H54 (cell line): ENCODE results near the gene UBA1.

ENCODE experiments used
- DNase-seq: peaks from one replicate; pipeline ENCODE4 v3.0.0; 2011; ENCODE audit warnings: low spot score, mixed read lengths; ENCODE audit not compliant: insufficient read length
- FAIRE-seq: peaks from 3 replicates; lab custom pipeline; 2011; peaks lifted over from hg19 to GRCh38; lab: Jason Lieb, UNC
- POLR2A ChIP-seq: IDR thresholded peaks from 2 replicates; pipeline ENCODE4 v1.6.1; 2011; ENCODE audit warnings: low read depth, mild to moderate bottlenecking, low read length

Gene UBA1

DNA sequence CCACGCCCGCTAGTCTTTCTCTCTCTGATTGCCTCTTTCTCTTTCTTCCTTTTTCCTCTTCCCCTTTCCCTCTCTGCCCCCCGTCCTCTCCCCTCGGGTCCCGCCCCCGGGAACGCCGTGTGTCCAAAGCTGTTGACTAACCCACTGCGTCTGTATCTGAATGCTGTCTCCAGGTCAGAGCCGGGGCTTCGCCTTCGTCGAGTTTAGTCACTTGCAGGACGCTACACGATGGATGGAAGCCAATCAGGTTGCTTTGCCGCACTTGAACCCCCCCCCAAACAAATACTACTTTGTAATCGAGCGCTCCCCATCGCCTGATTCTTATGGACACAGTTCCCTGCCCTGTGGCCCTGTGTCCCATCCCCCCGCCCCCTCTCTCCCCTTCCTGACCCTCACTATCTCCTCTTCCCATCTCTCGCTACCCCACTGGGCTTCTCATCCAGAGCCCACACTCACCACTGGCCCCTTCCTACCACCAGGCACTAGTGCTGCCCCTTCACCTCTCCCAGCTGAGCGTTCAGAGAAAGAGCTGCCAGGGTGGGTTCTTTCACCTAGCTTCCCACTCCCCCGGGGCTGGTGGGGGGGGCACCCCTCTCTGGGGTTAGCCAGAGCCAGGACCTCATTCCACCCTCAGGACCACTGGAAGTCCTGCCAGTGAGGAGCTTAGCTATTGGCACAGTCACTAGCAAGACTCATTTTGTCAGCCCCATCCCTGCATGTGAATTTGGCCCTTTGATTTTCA lies 18.6 kb upstream of the UBA1 start:
- no peak for FAIRE-seq
- no peak for DNase-seq
- no peak for TF ChIP-seq POLR2A

GRCh38 chrX:47175588-47175980 lies 18.0 kb upstream of the UBA1 start:
- no peak for TF ChIP-seq POLR2A
- no peak for FAIRE-seq
- no peak for DNase-seq

- DNase-seq (no peak), FAIRE-seq (no peak)
- no peak for TF ChIP-seq POLR2A
These were observed 17.4 kb upstream of the UBA1 start for GRCh38 chrX:47176101-47176740.

- FAIRE-seq: no peak
- no peak for DNase-seq
- TF ChIP-seq POLR2A: no peak
These were observed 16.6 kb upstream of the UBA1 start for GRCh38 chrX:47177079-47177478.

GRCh38 chrX:47178337-47178736 lies 15.3 kb upstream of the UBA1 start:
- FAIRE-seq (no peak), DNase-seq (no peak)
- TF ChIP-seq POLR2A: no peak

GRCh38 chrX:47179221-47179927 lies 14.3 kb upstream of the UBA1 start:
- FAIRE-seq: no peak
- TF ChIP-seq POLR2A: no peak
- peak; percentile 21 for DNase-seq

- DNase-seq (no peak), FAIRE-seq (no peak)
- TF ChIP-seq POLR2A: no peak
These were observed 13.7 kb upstream of the UBA1 start for GRCh38 chrX:47179928-47180255.

DNA sequence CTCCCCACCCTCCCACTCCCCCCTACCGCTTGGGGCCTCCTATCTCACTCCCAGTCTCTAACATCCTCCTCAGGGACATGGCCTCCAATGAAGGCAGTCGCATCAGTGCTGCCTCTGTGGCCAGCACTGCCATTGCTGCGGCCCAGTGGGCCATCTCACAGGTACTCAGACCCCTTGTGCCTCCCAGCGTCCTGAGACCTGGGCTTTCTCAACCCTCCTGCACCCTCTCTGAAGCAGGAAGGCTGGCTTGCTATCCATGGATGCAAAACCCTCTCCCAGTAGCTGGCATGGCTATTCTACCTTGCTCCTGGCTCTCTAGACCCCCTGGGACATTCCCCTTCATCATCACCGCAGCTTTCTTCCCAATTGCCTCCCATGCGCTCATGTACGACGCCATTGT lies 13.3 kb upstream of the UBA1 start:
- no peak for FAIRE-seq
- no peak for TF ChIP-seq POLR2A
- no peak for DNase-seq

GRCh38 chrX:47181301-47181700 lies 12.3 kb upstream of the UBA1 start:
- no peak for DNase-seq
- FAIRE-seq: no peak
- no peak for TF ChIP-seq POLR2A

DNA sequence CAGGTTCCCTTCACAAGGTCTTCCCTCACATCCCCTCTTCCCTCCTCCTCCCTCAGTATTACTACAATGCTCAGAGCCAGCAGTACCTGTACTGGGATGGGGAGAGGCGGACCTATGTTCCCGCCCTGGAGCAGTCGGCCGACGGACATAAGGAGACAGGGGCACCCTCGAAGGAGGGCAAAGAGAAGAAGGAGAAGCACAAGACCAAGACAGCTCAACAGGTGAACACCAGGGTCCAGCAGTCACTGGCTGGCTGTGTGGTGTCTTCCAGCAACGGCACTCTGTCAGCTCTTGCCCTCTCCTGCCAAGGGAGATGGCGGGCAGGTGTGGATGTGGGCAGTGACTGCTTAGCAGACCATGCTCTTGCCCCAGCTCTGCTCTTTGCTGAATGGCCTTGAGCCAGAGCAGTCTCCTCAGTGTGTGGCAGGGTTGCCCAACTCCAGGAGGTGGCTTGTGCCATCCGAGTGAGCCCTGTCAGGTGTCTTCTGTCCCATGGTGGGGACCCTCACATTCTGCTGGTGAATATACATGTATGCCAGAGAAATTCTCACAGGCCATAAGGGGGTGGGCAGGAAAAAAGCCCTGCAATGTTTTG lies 11.4 kb upstream of the UBA1 start:
- DNase-seq (no peak), FAIRE-seq (no peak)
- TF ChIP-seq POLR2A: no peak

DNA sequence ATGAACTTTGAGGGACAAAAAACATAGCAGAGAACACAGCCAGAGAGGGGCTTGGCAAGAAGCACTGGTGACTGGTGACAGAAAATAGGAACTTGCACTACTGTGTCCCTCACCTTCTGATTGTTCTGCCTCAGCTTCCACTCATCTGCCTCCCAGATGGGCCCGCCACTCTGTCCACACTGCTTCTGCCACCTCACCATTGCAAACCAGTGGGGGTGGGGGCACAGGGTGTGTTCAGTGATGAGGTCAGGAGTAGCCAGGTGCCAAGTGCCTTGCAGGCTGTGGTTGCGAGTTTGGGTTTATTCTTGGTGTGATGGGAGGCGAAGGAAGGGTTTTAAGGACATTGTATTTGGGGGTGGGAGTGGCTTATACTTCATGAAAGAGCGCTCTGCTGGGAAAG lies 9.1 kb upstream of the UBA1 start:
- no peak for DNase-seq
- FAIRE-seq: no peak
- no peak for TF ChIP-seq POLR2A

DNA sequence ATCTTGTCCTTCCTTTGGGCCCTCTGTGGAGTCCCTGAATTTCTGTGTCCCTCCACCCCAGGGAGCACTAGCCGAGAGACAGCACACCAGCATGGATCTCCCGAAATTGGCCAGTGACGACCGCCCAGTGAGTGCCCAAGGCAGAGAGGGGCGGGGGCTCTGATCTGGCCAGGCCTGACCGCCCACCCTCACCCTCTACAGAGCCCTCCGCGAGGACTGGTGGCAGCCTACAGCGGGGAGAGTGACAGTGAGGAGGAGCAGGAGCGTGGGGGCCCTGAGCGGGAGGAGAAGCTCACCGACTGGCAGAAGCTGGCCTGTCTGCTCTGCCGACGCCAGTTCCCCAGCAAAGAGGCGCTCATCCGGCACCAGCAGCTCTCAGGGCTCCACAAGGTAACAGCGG lies 8.4 kb upstream of the UBA1 start:
- FAIRE-seq: no peak
- no peak for DNase-seq
- TF ChIP-seq POLR2A: no peak

GRCh38 chrX:47186096-47186740 lies 7.4 kb upstream of the UBA1 start:
- no peak for DNase-seq
- FAIRE-seq: no peak
- no peak for TF ChIP-seq POLR2A

DNA sequence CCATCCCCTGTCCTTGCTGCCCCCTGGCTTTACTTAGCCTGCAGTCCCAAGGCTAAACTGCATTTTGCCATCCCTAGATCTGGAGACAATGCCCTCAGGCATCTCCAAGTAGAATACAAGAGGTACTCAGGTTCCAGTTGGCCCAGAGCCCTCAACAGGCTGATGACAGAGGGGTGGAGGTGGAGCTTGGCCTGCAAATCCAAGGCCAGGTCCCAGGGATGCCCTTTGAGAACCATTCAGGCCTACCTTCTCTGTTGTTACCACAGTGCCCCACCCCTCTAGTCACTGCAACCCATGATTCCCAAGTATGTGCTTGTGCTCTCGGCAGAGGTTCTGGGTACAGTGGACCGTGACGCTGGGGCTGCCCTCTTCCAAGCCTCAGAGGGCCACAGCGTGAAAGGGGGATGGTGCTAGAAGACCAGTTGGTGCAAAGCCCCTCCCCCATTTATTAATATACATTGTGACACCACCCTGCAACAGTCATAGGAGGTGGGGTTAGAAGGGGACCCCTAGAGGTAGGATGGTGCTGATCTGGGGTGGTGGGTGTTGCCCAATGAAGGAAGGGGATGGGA lies 6.4 kb upstream of the UBA1 start:
- DNase-seq (no peak), FAIRE-seq (no peak)
- no peak for TF ChIP-seq POLR2A
